ENCODE measurements around the gene CCNL1. TPM values are rescaled to one million over a fixed set of nuclear protein-coding genes. Genes with fewer than 3 reads are reported as not detected.

CCNL1 gene
- polyA plus RNA-seq, 1 donor (not counting 4 experiments of a cell fraction or from before 2014, with no cell fraction given) = 136 TPM

- no peak for DNase-seq (ENCODE audit: low read depth, low spot score)
- Histone ChIP-seq H2AFZ (ENCODE audit: control insufficient read depth, low read length) (no peak overlapping the region), H3K27ac (ENCODE audit: control insufficient read depth, insufficient read depth, low read length) (no peak overlapping the region), H3K9me1 (ENCODE audit: control insufficient read depth, extremely low read depth, insufficient read depth, low read length) (no peaks in the 10 kb centered on the region), H3K79me2 (ENCODE audit: control insufficient read depth, insufficient read depth, low read length) (peaks cover 18% of the 10 kb centered on the region), H3K9me3 (ENCODE audit: control insufficient read depth, low read depth, low read length) (no peaks in the 10 kb centered on the region), H3K27me3 (ENCODE audit: control insufficient read depth, extremely low read depth, insufficient read depth, low read length) (no peaks in the 10 kb centered on the region), H3K36me3 (ENCODE audit: control insufficient read depth in 2 of 2, extremely low read depth in 1 of 2, insufficient read depth in 2 of 2, low read length in 2 of 2) (no peaks in the 10 kb centered on the region), H3K9ac (ENCODE audit: control insufficient read depth, extremely low read depth, insufficient read depth, low read length) (no peak overlapping the region), H3K4me2 (ENCODE audit: control insufficient read depth, extremely low read depth, insufficient read depth, low read depth, low read length) (no peak overlapping the region), H3K4me1 (ENCODE audit: control insufficient read depth, extremely low read depth, insufficient read depth, low read length) (peaks cover 11% of the 10 kb centered on the region), H3K4me3 (ENCODE audit: control insufficient read depth in 2 of 3, extremely low read depth in 1 of 3, insufficient read depth in 2 of 3, low read depth in 1 of 3, low read length in 3 of 3) (no peak overlapping the region), H4K20me1 (ENCODE audit: control insufficient read depth, extremely low read depth, insufficient read depth, low read length) (no peaks in the 10 kb centered on the region)
- TF ChIP-seq CTCF (optimal IDR thresholded peaks at IDR 0.05 in 1 of 3, IDR thresholded peaks at IDR 0.05 in 1 of 3, conservative IDR thresholded peaks at IDR 0.05 in 1 of 3; ENCODE audit: extremely low read depth in 1 of 3, insufficient read depth in 2 of 3, low read length in 3 of 3) = no peak
- no peak for TF ChIP-seq EZH2 (IDR thresholded peaks at IDR 0.05; ENCODE audit: low read length)
- dilution Hi-C loops (cut with MboI; ENCODE audit: extremely low pct_ligation_motif_present, low sequenced_read_pairs) = no loop called here
- FAIRE-seq = no peak
Observed at GRCh38 chr3:157172746-157173145, 12.8 kb upstream of the CCNL1 start.

- no peaks in the 10 kb centered on the region for H4K20me1 ChIP-seq (ENCODE audit: control insufficient read depth, extremely low read depth, insufficient read depth, low read length)
- no peak for FAIRE-seq
- DNase-seq (ENCODE audit: low read depth, low spot score) = no peak
Observed at GRCh38 chr3:157170861-157171260, 10.9 kb upstream of the CCNL1 start.

GRCh38 chr3:157167371-157168042, 7.6 kb upstream of the CCNL1 start:
- no peaks in the 10 kb centered on the region for H3K36me3 ChIP-seq (ENCODE audit: control insufficient read depth in 2 of 2, extremely low read depth in 1 of 2, insufficient read depth in 2 of 2, low read length in 2 of 2)
- H3K9me3 ChIP-seq (ENCODE audit: control insufficient read depth, low read depth, low read length) = no peaks in the 10 kb centered on the region
- FAIRE-seq (no peak), DNase-seq (ENCODE audit: low read depth, low spot score) (no peak)
- H4K20me1 ChIP-seq (ENCODE audit: control insufficient read depth, extremely low read depth, insufficient read depth, low read length) = no peaks in the 10 kb centered on the region
- H3K79me2 ChIP-seq (ENCODE audit: control insufficient read depth, insufficient read depth, low read length) = no peaks in the 10 kb centered on the region
- no peak overlapping the region for H2AFZ ChIP-seq (ENCODE audit: control insufficient read depth, low read length)
- H3K9me1 ChIP-seq (ENCODE audit: control insufficient read depth, extremely low read depth, insufficient read depth, low read length) = no peaks in the 10 kb centered on the region
- dilution Hi-C loops (cut with MboI; ENCODE audit: extremely low pct_ligation_motif_present, low sequenced_read_pairs) = no loop called here
- H3K4me1 ChIP-seq (ENCODE audit: control insufficient read depth, extremely low read depth, insufficient read depth, low read length) = no peaks in the 10 kb centered on the region
- no peaks in the 10 kb centered on the region for H3K27me3 ChIP-seq (ENCODE audit: control insufficient read depth, extremely low read depth, insufficient read depth, low read length)
- no peak overlapping the region for H3K4me3 ChIP-seq (ENCODE audit: control insufficient read depth in 2 of 3, extremely low read depth in 1 of 3, insufficient read depth in 2 of 3, low read depth in 1 of 3, low read length in 3 of 3)
- no peak overlapping the region for H3K4me2 ChIP-seq (ENCODE audit: control insufficient read depth, extremely low read depth, insufficient read depth, low read depth, low read length)
- H3K9ac ChIP-seq (ENCODE audit: control insufficient read depth, extremely low read depth, insufficient read depth, low read length) = no peak overlapping the region
- no peak overlapping the region for H3K27ac ChIP-seq (ENCODE audit: control insufficient read depth, insufficient read depth, low read length)
- TF ChIP-seq EZH2 (IDR thresholded peaks at IDR 0.05; ENCODE audit: low read length) (no peak), CTCF (optimal IDR thresholded peaks at IDR 0.05 in 1 of 3, IDR thresholded peaks at IDR 0.05 in 1 of 3, conservative IDR thresholded peaks at IDR 0.05 in 1 of 3; ENCODE audit: extremely low read depth in 1 of 3, insufficient read depth in 2 of 3, low read length in 3 of 3) (no peak)

More at GRCh38 chr3:157170861-157171260, 10.9 kb upstream of the CCNL1 start:
- H3K9me3 ChIP-seq (ENCODE audit: control insufficient read depth, low read depth, low read length) = no peaks in the 10 kb centered on the region
- H3K9me1 ChIP-seq (ENCODE audit: control insufficient read depth, extremely low read depth, insufficient read depth, low read length) = no peaks in the 10 kb centered on the region
- no peaks in the 10 kb centered on the region for H3K36me3 ChIP-seq (ENCODE audit: control insufficient read depth in 2 of 2, extremely low read depth in 1 of 2, insufficient read depth in 2 of 2, low read length in 2 of 2)
- H2AFZ ChIP-seq (ENCODE audit: control insufficient read depth, low read length) = no peak overlapping the region
- no peaks in the 10 kb centered on the region for H3K27me3 ChIP-seq (ENCODE audit: control insufficient read depth, extremely low read depth, insufficient read depth, low read length)
- H3K9ac ChIP-seq (ENCODE audit: control insufficient read depth, extremely low read depth, insufficient read depth, low read length) = no peak overlapping the region
- dilution Hi-C loops (cut with MboI; ENCODE audit: extremely low pct_ligation_motif_present, low sequenced_read_pairs) = no loop called here
- H3K4me3 ChIP-seq (ENCODE audit: control insufficient read depth in 2 of 3, extremely low read depth in 1 of 3, insufficient read depth in 2 of 3, low read depth in 1 of 3, low read length in 3 of 3) = no peak overlapping the region
- TF ChIP-seq EZH2 (IDR thresholded peaks at IDR 0.05; ENCODE audit: low read length) = no peak
- peaks cover 4% of the 10 kb centered on the region for H3K79me2 ChIP-seq (ENCODE audit: control insufficient read depth, insufficient read depth, low read length)
- no peak overlapping the region for H3K27ac ChIP-seq (ENCODE audit: control insufficient read depth, insufficient read depth, low read length)
- no peak overlapping the region for H3K4me2 ChIP-seq (ENCODE audit: control insufficient read depth, extremely low read depth, insufficient read depth, low read depth, low read length)
- peaks cover 8% of the 10 kb centered on the region for H3K4me1 ChIP-seq (ENCODE audit: control insufficient read depth, extremely low read depth, insufficient read depth, low read length)
